Left forelimb (tissue), 1 donor: ENCODE data around the gene ALG2.
"Not testable (repeated sequence)": the region's sequence is repeated elsewhere in the genome, so short reads cannot be mapped to it uniquely, and the experiment has no call there.

Experiments
- DNase-seq: peaks from one replicate; pipeline ENCODE4 v3.0.0-alpha.2; 2018; ENCODE audit warnings: low spot score

ALG2 gene

DNA sequence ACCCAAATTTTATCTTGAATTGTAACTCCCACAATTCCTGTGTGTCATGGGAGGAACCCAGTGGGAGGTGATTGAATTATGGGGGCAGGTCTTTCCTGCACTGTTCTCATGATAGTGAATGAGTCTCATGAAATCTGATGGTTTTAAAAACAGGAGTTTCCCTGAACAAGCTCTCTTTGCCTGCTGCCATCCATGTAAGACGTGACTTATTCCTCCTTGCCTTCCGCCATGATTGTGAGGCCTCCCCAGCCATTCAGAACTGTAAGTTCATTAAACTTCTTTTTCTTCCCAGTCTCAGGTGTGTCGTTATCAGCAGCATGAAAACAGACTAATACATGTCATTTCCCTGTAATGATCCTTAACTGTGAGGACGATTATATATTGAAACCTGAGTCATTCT is 16.1 kb upstream of the ALG2 start:
- not testable (repeated sequence) for DNase-seq

DNA sequence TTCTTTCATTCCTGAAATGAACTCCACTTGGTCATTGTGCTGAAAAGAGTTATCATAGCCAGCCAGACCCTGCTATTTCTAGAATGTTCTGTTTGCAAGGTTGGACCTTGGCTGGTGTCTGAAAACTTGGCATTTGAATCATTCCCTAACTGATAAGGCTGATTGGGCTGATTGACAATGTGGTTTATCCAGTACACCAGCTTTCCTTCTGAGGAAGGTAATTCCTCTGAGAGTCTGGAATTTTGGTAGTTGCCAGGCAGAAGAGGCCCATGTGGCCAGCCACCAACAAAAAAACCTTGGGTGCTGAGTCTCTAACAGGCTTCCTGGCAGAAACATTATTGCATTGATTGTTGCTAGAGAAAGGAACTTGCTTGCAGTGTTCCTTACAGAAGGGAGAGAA is 15.6 kb upstream of the ALG2 start:
- DNase-seq: no peak

DNA sequence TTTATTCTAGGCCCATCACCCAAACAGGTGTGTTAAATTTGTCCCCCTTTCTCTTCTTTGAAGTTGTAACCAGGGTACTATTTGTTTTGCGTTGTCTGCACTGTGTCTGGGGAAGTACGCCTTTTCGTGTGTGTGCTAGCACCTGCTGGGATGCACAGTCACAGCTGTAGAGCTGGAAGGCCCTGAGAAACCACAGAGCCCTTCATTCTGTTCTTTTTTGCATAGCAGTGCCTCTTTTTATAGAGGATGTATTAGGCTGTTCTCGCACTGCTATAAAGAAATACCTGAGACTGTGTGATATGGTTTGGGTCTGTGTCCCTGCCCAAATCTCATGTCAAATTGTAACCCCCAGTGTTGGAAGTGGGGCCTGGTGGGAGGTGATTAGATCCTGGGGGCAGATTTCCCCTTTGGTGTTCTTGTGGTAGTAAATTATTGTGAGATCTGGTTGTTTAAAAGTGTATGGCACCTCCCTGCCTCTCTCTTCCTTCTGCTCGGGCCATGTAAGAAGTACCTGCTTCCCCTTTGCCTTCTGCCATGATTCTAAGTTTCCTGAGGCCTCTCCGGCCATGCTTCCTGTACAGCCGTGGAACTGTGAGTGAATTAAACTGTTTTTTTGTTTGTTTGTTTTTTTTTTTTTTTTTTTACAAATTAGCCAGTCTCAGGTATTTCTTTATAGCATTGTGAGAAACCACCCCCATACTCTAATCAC is 14.3 kb upstream of the ALG2 start:
- no peak for DNase-seq

DNA sequence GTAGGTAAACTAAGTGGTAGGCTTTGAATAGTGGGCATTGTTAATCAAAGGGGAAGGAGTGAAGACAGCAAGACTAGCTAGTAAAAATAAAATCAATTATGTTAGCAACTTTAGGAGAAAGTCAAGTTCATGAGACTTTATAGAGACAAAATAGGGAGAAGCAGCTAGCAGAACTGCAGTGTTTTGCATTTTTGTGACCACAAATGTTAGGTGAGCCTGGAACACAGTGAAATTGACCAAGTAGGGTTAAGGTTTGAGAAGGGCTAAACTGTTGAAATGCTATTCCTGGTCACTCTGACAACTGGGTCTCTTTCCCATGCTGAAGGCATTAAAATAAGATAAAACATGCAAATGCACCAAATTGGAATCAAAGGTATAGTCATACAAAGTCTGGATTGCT is 13.3 kb upstream of the ALG2 start:
- no peak for DNase-seq

DNA sequence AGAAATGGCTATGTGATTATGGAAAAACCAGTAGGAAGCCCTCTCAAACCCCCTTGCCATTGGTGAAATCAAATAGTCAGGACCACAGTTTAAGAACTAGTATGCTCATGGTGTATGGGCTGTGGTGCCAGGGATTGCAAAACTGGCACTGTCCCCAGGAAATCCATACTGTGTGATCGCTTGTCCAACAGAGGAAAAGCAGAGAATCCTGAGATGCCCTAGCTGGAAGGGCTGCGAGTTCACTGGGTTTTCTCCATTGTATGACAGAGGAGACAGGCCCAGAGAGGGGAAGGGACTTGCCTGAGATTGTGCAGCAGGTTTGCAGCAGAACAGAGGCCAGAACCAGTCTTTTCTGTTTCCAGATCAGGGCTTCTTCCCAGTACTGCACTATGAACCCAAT is 12.9 kb upstream of the ALG2 start:
- no peak for DNase-seq

DNA sequence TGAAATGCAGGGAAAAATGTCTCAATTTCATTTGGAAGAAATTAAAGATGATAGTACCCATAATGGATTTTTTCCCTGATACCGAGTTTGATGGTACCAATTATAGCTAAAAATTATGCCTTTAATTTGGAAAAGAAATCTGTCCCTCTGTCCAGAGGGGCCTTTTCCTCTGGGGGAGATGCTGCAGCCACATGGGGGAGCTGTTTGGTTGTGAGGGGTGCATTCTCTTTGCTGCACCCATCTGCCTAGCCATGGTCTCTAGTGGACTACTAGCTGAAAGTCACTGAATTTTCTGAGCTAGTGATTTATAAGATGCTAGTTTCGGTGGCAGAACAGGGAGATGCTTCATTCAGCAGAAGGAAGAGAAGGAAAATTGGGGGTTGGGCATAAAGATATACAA is 10.0 kb upstream of the ALG2 start:
- no peak for DNase-seq

DNA sequence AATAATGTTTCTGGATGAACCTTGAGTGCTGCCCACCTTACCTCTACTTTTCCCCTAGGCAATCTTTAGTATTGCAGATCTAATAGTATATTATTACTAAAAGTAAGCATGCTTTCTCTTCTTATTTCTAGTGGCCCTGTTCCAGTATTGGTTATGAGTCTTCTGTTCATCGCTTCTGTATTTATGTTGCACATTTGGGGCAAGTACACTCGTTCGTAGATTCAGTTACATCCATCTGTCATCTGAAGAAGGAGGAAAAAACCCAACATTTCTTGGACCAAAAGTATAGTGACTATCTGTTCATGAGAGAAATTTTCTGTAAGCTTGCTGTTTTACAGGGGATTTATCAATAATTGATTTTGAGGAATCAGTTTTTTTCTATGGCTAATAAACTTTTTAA is 8.5 kb upstream of the ALG2 start:
- no peak for DNase-seq

DNA sequence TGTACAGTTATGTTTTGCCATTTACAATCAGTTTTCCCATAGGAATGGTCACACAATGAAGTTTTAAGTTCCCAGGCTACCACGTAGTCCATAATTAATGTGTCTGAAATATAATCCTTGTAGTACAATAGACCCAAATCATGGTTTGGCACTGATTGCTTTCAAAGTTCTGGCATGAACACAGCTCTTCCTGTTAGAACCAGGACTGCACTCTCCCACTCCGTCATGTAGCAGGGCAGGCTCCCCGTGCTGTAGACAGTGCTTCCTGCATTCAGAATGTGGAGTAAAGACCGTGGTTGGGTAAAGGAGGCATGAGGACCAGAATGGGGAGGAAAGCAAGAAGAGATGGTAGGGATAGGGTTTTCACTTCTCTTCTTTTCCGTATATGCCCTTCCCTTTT is 4.3 kb upstream of the ALG2 start:
- no peak for DNase-seq

DNA sequence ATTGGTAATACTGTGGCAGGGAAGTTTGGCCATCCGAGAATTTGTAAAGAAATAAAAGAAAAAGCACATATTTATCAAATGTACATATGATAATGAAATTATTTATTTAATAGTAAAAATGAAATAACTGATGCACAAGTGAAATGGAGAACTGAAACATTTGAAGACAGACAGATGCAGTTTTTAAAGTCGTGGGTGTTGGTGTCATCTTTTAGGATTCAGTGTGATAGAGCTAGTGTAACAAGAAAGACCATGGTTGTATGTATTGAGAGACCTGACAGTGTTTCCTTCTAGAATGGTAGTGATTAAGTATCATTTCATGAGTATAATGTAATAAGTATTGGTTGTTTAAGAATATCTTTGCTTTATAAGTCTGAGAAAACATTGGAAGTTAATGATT is 2.7 kb upstream of the ALG2 start:
- no peak for DNase-seq

DNA sequence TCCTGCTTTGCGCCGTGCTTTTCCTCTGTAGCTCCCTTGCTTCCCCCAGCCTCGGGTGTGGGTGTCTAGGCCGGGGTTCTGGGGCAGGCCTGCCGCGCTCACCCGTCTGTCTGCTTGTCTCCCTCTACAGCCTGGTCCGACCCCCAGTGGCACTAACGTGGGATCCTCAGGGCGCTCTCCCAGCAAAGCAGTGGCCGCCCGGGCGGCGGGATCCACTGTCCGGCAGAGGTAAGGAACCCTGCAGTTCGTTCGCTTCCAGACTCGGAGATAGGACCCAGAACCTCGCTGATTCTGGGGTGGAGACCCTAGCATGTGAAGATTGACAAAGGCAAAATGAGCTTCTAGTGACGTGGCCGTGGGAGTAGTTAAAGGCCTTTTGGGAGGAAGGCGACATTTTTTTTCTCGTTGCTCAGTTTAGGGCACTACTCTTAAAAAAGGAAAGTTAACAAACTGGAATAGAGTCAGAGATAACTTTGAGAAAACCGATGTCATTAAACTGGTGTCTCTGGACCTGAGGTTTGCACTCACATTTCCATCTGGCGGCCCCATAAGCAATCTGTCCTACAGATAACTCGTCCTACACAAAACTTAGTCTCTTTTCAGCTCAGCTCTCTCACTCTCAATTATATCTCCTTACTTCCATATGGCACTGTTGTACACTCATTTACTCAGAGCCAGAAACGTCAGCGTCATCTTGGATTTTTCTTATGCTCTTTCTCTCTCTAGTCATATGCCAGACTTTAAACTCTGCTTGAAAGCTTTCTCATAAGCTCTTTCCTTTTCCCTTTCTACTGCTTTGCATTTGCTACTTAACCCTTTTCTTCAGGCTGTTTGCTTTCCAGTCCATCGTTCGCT is 901 bp upstream of the ALG2 start:
- no peak for DNase-seq

DNA sequence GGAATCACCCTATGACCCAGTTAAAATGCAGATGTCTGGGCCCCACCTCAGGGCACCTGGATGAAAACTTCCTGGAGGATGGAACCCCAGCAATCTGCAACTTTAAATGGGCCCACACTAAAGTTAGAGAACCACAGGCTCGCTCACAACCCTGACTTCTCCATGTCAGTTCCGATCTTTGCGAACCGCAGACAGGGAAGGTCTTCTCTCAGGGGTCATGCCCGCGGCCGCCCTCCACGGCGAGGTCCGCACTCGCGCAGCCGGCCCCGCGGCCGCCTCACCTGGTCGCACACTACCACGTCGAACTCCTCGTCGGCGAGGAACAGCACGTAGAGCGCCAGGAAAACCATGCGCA is 499 bp downstream of the ALG2 start:
- DNase-seq: no peak

DNA sequence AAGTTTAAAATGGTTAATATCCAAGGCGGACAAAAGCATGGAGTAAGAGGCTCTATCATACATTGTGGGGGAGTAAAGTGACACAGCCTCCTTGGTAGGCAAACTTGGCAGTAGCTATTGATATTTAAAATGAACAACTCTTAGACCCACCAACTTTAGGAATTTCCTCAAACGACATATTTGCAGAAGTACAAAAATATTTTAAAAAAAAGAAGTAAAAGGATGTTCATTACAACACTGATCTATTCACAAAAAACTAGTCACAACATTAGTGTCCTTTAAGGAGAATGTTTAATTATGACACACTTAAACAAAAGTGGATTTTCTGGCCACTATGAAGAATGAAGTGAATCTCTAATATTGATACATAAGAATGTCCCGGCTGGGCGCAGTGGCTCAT is 1.7 kb downstream of the ALG2 start:
- DNase-seq: no peak

DNA sequence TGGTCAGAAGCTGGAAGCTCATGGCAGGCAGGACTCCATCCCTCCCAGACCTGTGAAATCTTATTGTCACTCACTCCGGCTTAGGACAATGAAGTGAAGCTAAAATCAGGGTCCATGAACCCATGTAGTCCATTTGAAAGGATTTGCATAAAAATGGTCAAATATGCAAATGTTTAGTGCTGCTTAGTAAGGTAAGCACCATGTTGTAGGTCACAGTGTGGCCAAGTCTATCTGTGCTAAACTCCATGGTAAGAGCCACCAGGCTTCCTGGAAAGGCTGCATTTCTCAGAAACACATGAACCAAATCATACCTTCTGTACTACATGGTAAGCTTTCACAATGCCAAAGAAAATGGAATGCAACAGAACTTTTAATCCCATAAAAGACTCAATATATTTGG is 5.7 kb downstream of the ALG2 start:
- DNase-seq: no peak

DNA sequence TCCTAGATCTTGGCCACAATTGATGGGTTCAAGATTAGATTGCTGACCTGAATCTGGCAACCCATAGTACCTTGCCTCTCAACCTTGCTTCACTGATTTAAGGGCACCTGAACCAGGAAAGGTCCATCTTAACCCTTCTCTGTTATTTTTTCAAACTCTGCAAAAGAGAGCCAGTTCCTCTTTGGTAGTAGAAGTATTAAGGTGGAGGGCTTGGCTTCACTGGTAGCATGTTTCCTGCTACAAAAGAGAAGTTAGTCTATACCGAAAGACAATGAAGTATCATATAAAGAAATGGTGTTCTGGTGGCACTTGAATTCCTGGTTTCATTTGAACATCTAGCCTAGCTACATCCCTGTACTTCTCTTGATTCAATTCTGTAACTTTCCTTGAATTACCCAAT is 8.5 kb downstream of the ALG2 start:
- no peak for DNase-seq

DNA sequence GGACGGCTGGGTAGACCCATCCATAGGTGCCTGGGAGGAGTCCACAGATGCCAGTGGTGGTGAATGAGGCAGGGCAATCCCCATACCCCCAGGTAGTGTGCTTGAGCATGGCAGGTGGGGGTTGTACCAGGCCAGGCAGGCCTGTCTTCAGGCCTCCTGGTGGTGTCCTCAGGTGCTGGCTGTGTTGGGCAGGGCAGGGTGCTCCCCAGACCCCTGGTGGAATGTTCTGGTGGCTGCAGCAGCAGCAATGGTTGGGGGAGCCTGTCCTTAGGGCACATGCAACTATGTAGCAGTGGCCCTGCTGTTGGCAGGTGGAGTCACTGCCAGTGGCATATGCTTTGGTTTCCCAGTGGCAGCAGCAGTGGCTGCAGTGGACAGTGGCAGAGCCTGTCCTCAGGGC is 10.0 kb downstream of the ALG2 start:
- DNase-seq: no peak

DNA sequence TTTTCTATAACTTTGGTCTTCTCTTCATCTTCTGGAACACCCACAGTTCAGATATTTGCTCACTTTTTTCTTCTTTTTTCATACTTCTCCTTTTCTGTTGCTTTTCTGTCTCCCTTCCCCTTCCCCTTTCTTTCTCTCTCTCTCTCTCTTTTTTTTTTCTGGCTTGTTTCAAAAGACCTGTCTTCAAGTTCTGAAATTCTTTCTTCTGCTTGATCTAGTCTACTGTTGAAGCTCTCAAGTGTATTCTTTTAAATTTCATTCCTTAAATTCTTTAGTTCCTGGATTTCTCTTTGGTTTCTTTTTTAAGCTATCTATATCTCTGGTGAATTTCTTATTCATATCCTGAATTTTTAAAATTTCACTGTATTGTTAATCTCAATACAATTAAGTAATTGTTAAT is 11.2 kb downstream of the ALG2 start:
- no peak for DNase-seq

DNA sequence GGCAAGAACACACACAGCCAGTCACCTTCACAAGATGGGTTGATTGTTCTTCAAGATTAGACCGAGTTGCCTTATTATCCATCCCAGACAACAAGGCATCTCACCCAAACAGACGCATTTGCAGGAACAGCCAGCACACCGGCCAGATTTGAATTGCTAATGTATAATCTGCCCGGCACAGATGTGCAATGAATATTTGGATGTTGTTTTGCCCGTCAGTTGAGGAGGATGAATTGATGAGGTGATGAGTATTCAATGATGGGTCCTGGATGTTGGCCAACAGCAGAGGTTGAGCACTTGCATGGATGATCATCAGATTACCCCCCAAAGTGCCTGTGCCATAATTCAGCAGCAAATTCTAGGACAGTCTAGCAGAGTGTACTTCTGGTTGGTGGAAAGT is 20.1 kb downstream of the ALG2 start:
- DNase-seq: no peak

DNA sequence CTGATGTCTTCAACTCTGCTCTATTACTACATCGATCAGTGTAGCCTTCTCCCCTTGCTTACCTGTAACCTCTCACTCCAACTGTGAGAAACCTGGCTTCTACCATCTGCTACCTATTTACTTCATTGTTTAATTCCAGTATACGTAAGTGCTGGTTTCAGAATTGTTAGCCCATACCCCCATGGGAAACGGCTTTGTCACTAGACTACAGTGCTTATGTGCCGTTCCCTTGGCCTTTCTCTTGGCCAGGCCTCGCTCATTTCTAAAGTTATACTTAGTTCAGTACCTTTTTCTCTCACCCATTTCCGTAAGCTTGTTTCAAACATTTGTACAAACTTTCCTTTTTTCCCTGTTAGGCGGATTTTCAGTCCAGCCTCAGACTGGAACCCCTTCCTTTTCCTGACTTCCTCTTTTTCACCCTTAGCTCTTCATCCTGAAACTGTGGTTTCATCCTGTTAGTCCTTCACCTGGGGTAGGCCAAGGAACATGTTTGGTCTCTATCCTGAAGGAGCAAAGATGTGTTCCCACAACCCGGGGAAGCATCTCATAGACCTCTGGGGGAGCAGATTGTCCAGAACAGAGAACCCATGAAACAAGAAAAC is 21.7 kb downstream of the ALG2 start:
- DNase-seq: no peak

DNA sequence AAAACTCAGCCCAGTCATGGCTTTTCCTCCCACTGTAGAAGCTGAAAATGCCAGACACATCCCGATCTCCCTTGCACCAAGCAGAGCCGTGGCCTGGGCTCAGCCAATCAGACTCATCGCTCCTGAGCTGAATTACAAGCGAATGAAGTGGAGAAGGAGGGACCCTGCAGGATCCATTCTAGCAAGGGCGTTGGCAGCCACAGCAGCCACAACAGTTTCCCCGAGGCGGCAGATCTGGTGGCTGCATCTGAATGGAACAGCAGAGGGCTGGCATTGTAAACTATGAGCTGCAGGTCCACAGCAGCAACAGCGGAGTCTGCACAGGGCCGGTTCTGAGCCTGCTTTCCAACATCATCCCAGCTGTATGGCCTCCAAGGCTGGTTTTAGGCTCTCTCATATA is 23.8 kb downstream of the ALG2 start:
- no peak for DNase-seq

DNA sequence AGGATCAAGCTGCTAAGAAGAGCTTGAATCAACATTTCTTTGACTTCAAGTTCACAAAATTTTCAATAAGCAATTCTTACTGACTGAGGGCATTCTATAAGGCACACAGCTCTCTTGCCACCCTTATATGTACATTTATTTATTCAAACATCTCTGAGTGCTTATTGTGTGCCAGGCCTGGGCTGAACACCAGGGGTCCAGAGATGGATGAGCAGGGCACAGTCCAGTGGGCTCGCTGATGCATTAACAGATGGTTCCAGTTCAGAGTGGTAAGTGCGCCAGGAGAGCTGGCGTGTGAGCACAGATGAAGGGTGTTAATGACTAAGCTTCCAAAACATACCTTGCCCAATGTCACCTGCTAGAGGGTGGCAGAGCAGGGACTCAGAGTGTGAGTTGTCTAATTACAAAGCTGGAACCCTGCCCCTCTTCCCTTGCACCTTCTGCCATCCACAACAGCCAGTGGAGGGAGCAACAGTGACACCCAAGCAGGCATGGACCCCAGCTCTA is 24.6 kb downstream of the ALG2 start:
- no peak for DNase-seq

DNA sequence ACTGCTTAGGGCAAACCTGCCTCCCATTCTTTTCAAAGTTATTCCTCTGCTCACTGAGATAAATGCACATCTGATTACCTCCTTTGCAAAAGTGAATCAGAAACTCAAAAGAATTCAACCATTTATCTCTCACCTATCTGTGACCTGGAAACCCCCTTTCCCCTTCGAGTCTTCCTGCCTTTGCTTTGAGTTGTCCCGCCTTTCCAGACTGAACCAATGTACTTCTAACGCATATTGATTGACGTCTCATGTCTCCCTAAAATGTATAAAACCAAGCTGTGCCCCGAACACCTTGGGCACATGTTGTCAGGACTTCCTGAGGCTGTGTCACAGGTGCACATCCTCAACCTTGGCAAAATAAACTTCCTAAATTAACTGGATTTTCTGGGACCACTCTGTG is 25.3 kb downstream of the ALG2 start:
- DNase-seq: not testable (repeated sequence)

DNA sequence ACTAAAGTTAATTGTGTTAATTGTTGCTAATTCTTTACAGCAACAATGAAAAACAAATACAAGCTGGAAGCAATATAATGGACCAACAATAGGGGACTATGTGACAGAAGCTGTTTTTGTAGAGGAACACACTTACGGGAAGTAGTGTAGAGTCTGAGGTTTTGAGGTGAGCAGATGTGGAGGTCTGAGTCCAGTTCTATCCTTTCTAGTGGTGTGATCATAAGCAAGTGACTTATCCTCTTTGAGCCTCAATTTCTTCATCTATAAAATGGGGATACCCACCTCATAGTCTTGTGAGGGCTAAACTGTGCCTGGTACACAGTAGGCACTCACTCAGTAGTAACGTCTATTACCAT is 28.3 kb downstream of the ALG2 start:
- DNase-seq: no peak

DNA sequence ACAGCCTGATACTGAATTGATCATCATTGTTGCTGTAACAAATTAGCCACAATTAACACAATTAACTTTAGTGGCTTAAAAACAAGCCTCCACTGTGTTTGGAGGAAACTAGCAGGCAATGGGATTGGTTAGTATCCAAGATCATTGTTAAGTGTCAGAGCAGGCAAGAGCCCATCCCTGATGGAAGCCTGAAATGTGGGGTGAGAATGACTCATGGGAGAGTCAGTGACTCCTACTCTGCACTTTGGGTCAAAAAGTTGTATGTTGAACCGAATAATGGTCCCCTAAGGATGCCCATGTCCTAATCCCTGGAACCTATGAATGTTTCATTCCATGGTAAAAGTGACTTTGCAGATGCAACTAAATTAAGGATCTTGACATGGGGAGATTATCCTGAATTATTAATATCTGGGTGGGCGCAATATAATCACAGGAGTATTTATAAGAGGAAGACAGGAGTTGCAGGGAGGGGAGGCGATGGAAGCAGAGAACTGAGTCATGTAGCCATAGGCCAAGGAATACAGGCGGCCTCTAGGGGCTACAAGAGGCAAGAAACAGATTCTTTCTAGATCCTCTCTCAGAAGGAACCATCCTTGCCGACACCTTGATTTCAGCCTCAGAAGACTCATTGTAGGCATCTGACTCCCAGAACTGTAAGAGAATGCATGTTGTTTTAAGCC is 28.8 kb downstream of the ALG2 start:
- no peak for DNase-seq
